HG02642 (cell line): ENCODE data around the gene COL6A1.

Experiments used
- ATAC-seq: cut with Tn5 transposase; IDR thresholded peaks from one replicate; pipeline ENCODE4 v1.9.1; 2021; ENCODE audit warnings: mild to moderate bottlenecking; ENCODE audit not compliant: unreplicated experiment, poor library complexity

COL6A1 gene

DNA sequence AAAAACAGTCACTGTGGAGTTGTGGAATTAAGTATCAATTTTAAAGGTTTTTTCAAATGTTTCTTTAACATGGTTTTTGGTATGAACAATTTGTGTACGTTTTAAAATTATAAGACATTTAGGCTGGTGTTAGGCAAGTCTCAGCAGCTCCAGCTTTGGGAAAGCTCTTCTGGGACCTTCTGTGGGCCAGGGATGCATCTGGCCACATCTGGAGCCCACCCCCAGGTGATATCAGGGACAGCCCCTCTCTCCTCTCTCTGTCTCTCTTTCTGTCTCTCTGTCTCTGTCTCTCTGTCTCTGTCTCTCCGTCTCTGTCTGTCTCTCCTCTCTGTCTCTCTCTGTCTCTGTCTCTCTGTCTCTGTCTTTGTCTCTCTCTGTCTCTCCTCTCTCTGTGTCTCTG, 1.3 kb upstream of the COL6A1 start:
- ATAC-seq = no peak

DNA sequence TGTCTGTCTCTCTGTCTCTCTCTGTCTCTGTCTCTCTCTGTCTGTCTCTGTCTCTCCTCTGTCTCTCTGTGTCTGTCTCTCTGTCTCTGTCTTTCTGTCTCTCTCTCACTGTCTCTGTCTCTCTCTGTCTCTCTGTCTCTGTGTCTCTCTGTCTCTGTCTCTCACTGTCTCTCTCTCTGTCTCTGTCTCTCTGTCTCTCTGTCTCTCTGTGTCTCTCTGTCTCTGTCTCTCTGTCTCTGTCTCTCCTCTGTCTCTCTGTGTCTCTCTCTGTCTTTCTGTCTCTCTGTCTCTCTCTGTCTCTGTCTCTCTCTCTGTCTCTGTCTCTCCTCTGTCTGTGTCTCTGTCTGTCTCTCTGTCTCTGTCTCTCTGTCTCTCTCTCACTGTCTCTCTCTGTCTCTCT, 873 bp upstream of the COL6A1 start:
- no peak for ATAC-seq

DNA sequence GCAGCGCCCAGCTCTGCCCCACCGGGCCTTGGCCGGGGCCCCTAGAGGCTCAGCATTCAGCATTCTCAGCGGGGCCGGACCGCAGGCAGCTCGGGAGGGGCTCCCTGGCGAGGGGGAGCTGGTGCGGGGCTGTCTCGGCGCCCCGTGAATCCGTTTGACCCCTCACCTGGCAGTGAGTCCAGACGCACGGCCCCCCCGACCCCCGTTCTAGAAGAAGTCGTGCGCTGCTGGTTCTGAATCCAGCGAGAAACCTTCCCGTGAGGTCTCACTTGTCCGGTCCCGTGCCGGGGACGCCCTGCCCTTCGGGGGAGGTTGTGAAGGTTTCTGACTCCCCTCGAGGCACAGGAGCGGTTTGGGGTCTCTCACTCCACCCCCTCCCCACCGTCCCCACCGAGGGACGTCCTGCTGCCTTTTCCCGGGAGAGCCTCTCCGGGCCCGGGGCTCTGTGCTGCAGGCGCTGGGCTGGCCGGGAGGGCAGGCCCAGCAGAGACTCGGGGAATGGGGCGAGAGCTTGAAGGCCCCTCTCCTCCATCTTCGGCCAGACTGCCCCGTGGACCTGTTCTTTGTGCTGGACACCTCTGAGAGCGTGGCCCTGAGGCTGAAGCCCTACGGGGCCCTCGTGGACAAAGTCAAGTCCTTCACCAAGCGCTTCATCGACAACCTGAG, 655 bp downstream of the COL6A1 start:
- ATAC-seq = no peak

DNA sequence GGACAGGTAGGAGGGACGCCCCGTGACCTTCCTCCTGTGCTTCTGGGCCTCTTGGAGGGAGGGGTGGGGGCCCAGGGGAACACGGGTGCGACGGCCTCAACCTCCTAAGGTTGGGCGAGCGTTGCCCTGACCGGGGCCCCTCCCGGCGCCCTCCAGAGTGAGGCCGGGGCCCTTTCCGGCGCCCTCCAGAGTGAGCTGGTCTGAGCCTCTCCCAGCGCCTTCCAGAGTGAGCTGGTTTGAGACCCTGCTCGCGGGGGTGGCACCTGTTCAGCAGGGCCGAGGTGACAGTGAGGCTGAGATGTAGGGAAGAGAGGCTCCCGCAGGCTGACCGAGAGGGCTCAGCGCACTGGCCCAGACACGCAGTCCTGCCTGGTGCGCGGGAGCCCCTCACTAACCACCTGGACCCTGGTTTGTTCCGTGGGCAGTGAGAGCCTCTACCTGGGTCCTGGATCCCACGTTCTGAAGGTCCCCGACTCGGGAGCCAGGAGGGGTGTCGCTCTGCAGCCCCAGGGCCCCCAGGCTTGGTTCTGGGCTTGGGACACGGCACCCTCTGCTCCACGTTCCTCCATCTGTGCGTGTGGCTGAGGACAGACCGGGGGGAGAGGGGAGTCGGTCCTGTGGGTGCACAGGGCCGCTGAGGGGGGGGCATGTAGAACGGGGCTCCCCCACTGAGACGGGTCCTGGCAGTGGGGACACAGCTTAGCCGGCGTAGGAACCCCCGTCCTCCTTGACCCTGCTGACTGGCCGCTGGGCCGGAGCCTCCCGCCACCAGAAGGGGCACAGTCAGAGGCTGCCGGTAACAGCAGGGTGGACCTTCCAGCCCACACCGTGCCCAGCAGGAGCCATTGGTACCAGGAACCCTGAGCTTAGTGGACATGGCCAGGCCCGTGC, 1.4 kb downstream of the COL6A1 start:
- no peak for ATAC-seq

DNA sequence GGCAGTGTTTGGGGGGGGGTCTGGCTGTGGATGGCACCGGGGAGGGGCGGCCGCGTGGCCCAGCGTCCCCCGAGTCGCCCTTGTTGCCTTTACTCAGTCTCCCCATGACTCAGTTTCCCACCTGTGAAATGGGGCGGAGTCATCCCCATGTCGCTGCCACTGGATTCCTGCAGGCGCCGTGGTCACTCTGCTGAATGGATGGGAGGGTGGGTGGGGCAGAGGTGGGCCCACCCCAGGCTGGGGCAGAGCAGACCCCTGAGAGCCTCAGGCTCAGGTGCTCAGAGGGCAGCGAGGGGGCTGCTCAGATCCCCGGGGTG, 2.0 kb downstream of the COL6A1 start:
- no peak for ATAC-seq

DNA sequence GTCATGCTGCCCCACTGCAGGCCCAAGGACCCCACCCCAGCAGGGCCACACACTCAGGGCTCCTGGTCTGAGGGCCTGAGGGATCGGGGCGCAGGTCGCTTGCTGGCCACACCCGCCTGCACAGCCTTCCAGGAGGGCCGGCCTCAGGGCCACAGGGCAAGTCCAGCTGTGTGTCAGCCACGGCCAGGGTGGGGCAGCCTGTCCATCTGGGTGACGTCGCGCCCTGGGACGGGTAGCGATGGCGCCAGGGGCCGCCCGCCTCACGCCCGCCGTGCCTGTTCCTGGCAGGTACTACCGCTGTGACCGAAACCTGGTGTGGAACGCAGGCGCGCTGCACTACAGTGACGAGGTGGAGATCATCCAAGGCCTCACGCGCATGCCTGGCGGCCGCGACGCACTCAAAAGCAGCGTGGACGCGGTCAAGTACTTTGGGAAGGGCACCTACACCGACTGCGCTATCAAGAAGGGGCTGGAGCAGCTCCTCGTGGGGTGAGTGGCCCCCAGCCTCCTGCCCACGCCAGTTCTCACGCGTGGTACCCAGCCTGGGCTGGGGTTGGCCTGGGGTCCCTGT, 2.5 kb downstream of the COL6A1 start:
- no peak for ATAC-seq

DNA sequence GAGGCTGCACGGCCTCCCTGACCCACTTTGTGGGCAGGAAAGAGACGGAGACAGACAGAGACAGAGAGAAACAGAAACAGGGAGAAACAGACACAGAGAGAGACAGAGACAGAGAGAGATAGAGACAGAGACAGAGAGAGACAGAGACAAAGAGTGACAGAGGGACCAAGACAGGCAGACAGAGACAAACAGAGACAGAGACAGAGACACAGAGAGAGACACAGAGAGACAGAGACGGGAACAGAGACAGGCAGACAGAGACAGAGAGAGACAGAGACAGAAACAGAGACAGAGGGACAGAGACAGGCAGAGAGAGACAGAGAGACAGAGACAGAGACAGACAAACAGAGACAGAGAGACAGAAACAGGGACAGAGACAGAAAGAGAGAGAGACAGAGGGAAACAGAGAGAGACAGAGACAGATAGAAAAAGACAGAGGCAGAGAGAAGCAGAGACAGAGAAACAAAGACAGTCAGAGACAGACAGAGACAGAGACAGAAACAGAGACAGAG, 3.1 kb downstream of the COL6A1 start:
- ATAC-seq = no peak

DNA sequence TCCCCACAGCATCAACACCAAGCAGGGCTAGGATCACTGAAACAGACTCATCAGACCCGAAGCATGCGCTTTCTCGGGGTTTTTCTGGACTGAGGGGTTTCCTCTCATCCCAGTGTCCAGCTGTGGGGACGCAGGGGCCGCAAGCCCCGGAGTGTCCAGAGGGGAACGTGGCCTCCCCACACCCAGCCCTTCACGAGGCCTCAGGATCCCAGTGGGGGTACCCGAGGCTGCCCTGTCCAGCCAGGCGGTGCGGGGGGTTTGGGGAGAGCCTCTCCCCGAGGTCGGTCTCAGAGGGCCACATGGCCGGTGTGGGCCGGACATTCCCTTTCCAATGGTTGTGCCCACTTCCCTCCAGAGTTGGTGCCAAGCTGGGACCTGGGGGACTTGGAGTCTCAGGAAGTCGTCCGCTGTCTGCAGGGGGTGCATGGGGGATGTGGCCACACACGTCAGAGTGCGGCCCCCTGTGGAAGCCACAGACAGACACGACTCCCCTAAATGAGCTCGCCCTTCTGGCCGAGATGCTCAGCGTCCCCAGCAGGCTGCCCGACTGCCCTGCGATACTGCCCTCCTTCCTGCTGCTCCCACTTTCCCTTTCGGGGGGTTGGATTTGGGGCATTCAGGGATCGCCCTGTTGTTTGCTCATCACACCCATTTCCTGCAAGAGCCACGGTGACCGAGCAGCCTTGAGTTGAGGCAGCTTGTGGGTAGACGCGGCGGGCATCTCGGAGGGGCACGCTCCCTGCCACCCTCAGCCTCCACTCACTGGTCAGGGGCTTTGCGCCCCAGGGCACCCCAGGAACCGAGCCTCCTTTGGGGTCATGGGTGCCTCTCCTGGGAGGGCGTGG, 4.1 kb downstream of the COL6A1 start:
- ATAC-seq = no peak

DNA sequence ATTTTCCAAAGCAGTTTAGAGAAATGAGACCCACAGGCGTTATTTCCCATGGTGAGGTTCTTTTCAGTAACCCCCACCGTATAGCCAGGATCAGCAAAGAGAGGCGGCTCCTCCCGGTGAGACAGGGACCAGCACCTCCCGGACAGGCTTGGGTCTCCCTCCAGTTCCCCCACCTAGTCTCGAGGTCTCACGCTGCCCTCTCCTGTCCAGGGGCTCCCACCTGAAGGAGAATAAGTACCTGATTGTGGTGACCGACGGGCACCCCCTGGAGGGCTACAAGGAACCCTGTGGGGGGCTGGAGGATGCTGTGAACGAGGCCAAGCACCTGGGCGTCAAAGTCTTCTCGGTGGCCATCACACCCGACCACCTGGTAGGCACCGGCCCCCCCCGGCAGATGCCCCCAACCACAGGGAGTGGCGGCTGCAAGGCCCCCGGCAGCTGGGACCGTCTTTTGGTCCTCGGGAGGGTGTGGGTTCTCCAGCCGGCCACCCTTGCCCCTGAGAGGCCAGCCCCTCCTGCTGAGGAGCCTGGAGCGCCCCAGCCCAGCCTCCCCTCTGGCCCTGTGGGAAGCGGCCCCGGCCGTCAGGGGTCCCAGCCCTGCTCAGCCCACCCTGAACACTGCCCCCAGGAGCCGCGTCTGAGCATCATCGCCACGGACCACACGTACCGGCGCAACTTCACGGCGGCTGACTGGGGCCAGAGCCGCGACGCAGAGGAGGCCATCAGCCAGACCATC, 4.9 kb downstream of the COL6A1 start:
- ATAC-seq = no peak

DNA sequence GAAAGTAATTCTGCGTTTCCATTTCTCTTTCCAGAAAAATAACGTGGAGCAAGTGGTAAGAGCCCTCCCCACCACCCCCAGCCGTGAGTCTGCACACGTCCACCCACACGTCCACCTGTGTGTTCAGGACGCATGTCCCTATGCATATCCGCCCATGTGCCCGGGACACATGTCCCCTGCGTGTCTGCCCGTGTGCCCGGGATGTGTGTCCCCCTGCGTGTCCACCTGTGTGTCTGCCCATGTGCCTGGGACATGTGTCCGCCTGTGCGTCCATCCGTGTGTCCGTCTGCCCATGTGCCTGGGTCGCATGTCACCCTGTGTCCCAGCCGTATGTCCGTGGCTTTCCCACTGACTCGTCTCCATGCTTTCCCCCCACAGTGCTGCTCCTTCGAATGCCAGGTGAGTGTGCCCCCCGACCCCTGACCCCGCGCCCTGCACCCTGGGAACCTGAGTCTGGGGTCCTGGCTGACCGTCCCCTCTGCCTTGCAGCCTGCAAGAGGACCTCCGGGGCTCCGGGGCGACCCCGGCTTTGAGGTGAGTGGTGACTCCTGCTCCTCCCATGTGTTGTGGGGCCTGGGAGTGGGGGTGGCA, 5.6 kb downstream of the COL6A1 start:
- no peak for ATAC-seq

DNA sequence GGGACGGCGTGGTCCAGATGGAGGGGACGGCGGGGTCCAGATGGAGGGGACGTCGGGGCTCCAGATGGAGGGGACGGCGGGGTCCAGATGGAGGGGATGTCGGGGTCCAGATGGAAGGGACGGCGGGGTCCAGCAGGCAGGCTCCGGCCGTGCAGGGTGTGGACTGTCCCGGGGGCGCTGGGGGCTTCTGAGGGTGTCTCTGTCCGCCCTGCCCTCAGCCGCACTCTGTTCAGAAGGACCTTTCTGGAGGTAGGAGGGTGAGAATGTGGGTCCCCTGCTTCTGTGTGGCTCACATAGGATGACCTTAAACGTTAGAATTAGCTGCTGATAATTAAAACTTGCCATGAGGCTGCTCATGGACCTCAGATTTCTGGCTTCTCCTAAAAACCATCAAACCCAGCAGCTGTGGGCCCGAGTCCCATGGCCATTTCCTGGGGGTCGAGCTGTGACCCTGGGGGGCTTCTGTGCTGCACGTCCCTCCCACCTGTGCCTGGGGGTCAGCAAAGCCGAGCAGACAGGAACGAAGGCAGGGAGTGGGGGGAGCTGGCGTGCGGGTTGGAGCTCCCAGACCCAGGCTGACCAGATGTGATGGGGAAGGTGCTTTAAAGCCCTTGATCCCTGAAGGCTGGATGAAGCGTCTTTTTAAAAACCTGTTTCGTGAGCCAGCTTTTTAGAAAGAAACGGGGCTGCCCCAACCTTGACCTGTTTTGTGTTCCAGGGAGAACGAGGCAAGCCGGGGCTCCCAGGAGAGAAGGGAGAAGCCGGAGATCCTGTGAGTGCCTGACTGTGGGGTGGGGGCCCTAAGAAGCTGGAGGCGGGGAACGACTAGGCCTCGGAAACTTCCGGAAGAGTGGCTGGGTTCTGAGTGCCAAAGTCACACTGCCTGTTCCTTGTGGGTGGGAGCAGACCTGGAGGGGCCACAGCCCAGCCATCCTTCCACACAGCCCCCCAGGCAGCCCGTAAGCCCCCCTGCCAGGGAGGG, 7.1 kb downstream of the COL6A1 start:
- no peak for ATAC-seq

DNA sequence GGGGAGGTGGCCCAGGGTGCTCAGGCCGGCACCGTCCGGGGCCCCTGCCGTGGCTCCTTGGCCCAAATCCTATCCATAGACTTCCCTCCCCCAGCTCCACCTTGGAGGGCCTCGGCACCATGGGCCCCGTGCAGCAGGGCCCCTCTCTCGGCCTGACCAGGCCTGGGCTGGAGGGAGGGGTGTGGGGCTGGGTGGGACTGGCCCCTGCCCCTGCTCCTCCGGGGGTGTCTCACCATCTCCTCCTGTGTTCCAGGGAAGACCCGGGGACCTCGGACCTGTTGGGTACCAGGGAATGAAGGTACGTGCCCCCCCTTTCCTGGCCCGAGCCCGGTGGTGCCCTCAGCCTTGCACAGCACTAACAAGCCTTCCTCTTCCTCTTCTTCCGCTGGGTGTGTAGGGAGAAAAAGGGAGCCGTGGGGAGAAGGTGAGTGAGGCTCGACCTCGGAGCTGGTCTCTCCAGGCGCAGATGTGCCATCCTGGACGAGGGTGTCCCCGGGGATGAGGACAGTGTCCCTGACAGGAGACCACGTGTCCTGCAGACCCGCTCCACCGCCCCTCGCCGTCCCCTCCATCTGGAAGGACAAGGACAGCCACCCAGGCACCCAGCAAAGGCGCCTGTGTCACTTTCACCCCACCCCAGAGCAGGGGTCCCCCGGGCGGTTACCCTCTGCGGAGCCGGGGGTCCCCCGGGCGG, 7.9 kb downstream of the COL6A1 start:
- no peak for ATAC-seq

DNA sequence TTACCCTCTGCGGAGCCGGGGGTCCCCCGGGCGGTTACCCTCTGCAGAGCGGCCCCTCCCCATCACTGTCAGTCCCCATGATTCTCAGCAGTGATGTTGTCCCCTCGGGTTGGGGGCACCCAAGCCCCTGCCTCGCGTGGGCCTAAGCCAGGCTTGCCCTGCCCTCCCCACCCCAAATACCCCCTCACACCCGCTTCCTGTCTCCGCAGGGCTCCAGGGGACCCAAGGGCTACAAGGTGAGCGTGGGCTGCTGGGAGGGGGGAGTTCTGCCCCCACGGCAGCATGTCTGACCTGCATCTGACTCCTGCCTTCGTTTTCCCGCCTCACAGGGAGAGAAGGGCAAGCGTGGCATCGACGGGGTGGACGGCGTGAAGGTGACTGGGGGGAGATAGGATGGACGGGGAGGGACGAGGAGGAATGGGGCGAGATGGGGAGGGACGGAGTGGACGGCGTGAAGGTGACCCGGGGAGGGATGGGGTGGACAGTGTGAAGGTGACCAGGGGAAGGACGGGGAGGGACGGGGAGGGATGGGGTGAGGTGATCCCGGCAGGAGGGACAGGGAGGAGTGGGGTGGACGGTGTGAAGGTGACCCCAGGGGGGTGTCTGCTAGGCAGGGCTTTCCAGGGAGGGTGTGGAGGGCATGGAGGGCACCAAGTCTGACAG, 8.6 kb downstream of the COL6A1 start:
- no peak for ATAC-seq

DNA sequence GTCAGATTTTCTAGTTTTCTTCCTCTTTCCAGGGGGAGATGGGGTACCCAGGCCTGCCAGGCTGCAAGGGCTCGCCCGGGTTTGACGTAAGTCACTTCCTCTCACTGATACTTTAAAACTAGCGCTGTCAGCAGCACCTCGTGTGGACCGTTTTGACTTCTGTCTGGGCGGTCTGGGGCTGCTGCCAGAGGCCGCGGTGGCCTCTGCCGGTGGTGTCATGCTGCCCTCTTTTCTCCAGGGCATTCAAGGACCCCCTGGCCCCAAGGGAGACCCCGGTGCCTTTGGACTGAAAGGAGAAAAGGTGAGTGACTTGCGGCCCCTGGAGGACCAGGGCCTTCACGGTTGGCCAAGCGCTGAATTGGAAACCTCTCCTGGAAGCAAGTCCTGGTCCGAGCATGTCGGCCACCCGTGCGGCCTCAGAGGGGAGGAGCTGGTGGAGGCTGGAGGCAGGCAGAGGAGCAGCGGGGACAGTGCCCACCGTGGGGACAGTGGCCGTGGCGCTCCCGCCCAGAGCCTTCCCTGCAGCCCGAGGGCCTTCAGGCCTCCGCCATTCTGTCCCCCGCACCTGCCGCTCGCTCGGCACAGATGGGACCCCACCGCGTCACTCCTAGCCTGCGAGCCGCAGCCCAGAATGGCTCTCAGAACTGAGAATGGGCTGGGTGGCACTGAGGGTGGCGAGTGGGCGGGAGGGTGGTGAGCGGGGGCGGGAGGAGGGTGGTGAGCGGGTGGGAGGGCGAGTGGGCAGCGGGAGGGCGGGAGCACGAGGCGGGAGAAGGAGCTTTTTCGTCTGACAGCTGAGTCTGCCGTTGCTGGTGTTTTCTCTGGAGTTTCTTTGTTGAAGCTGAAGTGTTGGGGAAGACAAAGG, 9.4 kb downstream of the COL6A1 start:
- no peak for ATAC-seq

DNA sequence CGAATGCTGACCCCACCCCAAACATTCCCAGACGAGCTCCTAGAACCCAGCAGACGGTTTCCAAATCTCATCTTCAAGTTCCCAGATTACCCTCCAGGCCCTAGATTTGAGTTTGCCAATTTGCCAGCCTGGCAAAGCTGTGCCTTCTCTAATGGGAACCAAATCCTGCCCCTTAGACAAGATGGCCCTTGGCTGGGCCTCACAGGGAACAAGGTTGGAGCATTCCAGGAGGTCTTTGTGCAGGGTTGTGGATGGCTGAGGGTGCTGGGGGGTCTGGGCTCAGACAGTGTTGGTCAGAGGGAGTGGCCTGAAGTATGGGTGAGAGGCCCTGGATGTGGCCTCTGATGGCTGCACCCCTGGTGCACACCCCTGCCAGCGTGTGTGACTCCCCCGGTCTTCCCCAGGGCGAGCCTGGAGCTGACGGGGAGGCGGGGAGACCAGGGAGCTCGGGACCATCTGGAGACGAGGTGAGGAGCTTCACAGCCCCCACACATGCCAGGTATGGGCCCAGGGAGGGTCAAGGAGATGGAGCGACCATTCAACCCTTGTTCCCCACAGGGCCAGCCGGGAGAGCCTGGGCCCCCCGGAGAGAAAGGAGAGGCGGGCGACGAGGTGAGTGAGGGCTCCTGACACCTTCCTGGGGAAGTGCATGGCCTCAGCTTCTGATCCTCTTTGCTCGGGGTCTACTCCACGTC, 10.2 kb downstream of the COL6A1 start:
- ATAC-seq = no peak
